HG03108 (cell line): ENCODE measurements around the gene DMXL2.
"Not testable (repeated sequence)": the region's sequence is repeated elsewhere in the genome, so short reads cannot be mapped to it uniquely, and the experiment has no call there.

Experiments
- ATAC-seq: cut with Tn5 transposase; IDR thresholded peaks from one replicate; pipeline ENCODE4 v1.9.1; 2021; ENCODE audit warnings: moderate library complexity; ENCODE audit not compliant: unreplicated experiment

The DMXL2 gene

DNA sequence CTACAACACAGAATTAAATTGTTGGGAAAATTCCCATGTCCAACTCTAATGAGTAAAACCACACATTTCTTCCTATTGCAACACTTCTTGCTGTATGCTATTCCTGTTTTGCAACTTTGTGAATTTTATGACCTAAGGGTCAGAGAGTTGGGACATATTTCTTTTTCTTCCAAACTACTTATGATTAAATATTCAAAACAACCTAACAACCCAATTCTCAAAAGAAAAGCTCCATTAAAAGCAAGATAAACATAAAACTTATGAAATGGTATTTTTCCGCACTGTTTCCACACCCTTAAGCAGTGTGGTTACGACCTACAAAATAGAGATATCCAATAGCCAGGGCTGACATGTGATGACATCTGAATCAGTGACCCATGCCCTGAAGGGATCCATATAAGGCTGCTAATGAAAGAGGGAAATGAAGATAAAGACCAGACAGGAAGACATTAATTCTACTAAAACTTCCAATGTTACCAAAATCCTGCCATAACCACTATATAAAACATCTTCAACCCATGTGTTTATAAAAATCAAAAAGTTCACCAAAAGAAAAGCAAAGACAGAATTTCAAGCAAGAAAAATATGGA lies 45.6 kb downstream of the DMXL2 start:
- ATAC-seq: no peak

DNA sequence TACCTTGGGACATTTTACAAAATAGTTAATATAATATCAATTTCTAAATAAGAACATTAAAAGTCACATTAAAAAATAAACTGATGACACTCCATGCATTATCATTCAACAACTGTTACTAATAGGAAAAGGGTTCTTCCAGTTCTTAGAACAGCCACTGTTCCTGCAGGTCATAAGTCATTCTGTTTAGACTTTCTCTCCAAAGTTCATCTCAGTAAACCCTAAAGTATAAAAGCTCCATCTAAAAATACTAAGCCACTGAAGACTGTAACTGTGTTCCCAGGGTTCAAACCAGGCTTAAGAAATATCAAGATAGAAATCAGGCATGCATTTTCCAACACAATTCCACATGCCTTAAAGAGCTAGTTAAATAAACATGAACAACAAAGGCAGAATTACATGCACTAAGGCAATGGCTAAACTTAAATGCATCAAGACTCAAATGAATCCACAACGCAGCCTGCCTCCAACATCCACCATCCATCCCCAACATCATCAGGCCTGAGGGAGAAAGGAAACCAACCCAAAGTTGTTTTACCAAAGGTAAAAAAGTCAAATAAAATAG lies 46.2 kb downstream of the DMXL2 start:
- ATAC-seq: no peak

DNA sequence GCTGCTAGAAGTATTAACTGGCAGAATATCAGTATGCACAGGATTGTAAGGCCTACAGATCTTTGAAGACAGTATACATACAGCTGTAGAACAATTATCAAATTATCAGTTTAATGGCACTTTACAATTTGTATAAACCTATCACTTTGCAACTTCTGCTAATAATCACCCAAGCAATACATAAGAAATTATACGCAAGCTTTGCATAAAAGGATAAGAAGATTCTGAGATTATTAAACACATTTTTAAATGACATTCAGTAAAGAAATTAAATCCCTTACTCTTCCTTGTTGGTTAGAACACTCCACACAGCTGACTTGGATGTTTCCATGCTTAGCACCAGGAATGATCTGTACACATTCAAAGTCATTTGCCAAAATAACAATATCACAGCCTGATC lies 46.8 kb downstream of the DMXL2 start:
- no peak for ATAC-seq

DNA sequence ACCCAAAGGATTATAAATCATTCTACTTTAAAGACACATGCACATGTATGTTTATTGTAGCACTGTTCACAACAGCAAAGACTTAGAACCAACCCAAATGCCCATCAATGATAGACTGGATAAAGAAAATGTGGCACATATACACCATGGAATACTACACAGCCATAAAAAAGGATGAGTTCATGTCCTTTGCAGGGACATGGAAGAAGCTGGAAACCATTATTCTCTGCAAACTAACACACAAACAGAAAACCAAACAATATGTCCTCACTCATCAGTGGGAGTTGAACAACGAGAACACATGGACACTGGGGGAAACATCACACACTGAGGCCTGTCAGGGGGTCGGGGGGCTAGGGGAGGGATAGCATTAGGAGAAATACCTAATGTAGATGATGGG lies 49.2 kb downstream of the DMXL2 start:
- not testable (repeated sequence) for ATAC-seq

- ATAC-seq: not testable (repeated sequence)
Observed at GRCh38 chr15:51568939-51569784, 53.4 kb downstream of the DMXL2 start.

- no peak for ATAC-seq
Observed at GRCh38 chr15:51561271-51561670, 61.3 kb downstream of the DMXL2 start.

- ATAC-seq: no peak
Observed at GRCh38 chr15:51558876-51559275, 63.7 kb downstream of the DMXL2 start.

- ATAC-seq: no peak
Observed at GRCh38 chr15:51558411-51558810, 64.2 kb downstream of the DMXL2 start.

GRCh38 chr15:51550841-51551240 lies 71.7 kb downstream of the DMXL2 start:
- ATAC-seq: no peak

DNA sequence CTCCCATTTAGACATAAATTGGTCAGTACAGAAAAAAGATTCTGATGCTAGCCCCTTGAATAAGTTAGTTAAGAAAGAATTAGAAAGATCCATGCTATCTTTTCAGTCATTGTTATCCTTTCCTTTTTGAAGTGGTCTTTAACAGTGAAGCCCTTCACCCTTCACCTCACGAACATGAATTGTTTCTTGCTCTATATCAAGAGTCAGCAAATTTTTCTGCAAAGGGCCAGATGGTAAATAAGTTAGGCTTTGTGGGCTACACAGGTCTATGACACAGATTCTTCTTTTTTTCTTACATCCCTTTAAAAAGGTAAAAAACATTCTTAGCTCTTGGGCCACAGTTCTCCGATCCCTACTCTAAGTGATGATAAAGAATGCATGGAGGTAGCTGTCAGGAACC lies 74.9 kb downstream of the DMXL2 start:
- no peak for ATAC-seq

DNA sequence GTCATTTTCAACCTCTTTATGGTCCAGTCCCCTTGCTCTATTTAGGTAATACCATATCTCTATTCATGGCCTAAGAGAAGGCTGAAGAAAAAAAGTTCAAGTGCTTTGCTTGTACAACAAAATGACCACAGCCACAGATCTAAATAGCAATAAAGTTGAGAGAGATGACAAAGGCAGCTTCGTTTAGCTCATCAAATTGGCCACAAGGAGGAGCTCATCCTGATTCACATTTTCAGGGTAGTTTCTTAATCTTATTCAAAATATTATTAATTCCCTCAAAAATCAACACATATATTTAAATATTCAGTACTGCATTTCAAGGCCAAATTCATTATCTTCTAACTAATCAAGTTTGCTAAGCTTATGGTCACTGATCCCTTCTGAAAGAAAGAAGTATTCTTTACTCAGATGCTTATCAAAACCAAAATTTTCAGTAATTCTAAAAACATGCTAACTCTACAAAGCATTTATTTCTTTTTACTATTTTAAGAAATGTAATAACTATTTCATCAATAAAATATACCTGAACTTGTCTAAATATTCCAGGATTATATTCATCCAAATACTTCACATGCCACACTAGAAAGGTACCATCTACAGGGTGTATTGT lies 85.5 kb downstream of the DMXL2 start:
- no peak for ATAC-seq

- no peak for ATAC-seq
Observed at GRCh38 chr15:51533672-51534398, 88.7 kb downstream of the DMXL2 start.

DNA sequence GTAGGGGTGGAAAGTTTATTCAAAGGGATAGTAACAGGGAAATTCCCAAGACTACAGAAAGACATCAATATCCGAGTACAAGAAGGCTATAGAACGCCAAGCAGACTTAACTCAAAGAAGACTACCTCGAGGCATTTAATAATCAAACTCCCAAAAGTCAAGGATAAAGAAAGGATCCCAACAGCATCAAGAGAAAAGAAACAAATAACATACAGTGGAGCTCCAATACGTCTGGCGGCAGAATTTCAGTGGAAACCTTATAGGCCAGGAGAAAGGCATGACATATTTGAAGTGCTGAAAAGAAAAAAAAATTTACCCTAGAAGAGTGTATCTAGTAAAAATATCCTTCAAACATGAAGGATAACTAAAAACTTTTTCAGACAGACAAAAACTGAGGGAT lies 95.6 kb downstream of the DMXL2 start:
- no peak for ATAC-seq

DNA sequence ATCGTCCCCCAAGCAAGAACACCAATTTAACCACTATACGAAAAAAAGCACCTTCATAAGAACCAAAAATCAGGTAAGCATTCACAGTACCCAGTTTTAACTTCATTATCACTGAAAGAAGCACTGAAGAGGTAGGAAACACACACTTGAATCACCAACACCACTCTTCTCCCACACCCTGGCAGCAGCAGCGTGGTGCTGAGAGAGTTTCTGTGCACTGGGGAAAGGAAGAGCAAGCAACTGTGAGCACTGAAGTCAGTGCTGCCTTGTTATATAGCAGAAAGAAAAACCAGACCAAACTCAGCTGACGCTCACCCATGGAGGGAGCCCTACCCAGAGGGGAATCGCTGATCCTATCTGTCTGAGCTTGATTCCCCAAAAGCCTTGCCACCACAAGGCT lies 98.2 kb downstream of the DMXL2 start:
- no peak for ATAC-seq

- no peak for ATAC-seq
Observed at GRCh38 chr15:51516291-51516690, 106.3 kb downstream of the DMXL2 start.

DNA sequence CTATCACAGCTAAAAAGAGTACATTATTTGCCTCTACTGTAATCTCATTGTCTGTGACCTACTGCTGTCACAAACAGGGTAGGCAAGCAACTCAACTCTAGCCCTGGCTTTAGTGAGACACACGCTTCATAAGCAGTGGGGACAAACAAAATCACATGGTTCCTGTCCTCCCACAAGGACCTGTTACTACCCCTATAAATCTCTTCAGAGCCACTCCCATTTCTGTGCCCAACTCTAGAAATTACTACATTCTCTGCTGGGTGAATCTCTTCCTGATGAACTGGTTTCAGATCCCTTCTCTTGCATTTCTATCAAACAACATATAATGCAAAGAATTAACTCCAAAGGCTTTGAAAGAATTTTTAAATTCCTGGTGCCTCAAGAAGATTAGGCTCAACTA lies 117.3 kb downstream of the DMXL2 start:
- ATAC-seq: no peak

DNA sequence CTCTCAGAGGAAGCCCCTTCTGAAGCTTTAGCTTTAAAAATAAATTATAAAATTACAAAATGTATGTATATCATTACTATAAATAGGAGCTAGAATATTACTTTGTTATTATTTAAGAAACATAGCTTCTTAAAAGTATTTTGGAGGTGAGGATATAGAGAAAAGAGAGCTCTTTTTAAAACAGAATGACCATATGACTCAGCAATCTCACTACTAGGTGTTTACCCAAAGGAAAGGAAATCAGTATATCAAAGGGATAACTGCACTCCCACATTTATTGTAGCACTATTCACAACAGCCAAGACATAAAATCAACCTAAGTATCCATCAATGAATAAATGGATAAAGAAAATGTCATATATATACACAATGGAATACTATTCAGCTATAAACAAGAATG lies 119.6 kb downstream of the DMXL2 start:
- ATAC-seq: no peak

DNA sequence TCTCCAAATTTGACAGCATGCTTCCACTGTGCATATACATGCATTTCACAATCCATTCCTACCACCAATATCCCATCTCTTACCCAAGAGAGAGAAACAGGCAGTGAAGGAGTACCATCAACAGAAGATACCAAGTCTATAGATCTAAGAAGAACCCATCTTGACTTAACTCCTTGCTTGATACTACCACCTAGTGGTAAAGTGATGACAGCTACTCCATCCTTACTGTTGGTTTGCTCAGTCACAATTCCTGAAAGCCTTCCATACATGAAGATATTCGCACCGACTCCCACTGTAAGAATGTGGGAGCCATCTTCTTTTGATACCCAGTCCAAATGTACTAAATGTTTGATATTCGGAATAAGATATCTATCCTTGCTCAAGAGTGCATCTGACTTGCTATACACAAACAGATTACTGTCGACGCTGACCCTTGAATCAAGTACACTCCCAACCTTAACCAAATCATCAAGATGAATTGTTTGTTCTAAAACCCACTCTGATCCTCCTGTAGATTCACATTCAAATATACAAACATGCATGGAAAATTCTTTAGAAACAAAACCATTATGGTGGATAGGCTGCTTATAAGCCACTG lies 123.1 kb downstream of the DMXL2 start:
- ATAC-seq: no peak

DNA sequence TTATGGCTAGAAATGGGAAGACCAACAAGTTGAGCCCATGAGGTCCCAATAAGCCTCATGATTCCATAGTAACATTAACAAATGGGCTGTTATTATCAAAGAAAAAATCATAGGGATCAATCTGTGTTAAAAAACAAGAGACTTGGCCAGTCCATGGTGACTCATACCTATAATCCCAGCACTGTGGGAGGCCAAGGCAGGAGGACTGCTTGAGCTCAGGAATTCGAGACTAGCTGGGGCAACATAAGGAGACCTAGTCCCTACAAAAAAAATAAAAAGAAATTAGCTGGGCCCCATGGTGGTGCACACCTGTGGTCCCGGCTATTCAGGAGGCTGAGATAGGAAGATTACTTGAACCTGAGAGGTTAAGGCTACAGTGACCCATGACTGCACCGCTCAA lies 124.8 kb downstream of the DMXL2 start:
- ATAC-seq: no peak

DNA sequence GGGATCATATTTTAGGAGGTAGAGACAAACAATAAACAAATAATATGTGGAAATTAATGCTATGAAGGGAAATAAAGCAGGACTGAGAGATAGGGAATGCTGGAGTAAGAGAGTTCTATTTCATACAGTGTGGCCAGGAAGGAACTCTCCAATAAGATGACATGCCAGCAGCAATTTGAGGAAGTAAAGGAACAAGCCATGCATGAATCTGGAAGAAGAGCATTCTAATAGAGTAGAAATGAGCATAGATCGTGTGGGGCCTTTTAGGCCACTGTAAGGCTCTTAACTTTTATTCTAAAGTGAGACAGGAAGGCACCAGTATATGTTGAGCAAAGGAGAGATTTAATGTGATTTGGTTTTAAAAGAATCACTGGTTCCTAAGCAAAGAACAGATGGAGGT lies 126.3 kb downstream of the DMXL2 start:
- no peak for ATAC-seq
